Nephron (organoid): ENCODE data around the gene TMPRSS4.

Source experiments
- H3K27ac Mint-ChIP-seq, 3 experiments: 2 replicates each; pipeline ENCODE4 v1.8.0; 2020; ENCODE audit warnings: mixed read lengths in 3 of 3, mild to moderate bottlenecking in 2 of 3, moderate library complexity in 1 of 3
- H3K27me3 Mint-ChIP-seq: 2 replicates; pipeline ENCODE4 v1.8.0; 2021; ENCODE audit warnings: low read depth, mild to moderate bottlenecking, moderate library complexity, mixed read lengths
- H3K36me3 Mint-ChIP-seq: 2 replicates; pipeline ENCODE4 v1.8.0; 2020; ENCODE audit warnings: low read depth, mixed read lengths
- H3K4me1 Mint-ChIP-seq: 2 replicates; pipeline ENCODE4 v1.8.0; 2020; ENCODE audit warnings: mixed read lengths
- H3K4me3 Mint-ChIP-seq, 3 experiments: 2 replicates each; pipeline ENCODE4 v1.8.0; 2020; ENCODE audit warnings: mild to moderate bottlenecking in 3 of 3, mixed read lengths in 3 of 3, moderate library complexity in 2 of 3
- H3K9me3 Mint-ChIP-seq: 2 replicates; pipeline ENCODE4 v1.8.0; 2020; ENCODE audit warnings: mixed read lengths
- TF ChIP-seq, protein P1 (sequence below), 3 experiments: fragments of 200-600 bp; sonication (generic); IDR thresholded peaks; one replicate each; pipeline ENCODE4 v1.5.0; 2021; ENCODE audit warnings: antibody characterized with exemption in 3 of 3; ENCODE audit not compliant: unreplicated experiment in 3 of 3

The TMPRSS4 gene

DNA sequence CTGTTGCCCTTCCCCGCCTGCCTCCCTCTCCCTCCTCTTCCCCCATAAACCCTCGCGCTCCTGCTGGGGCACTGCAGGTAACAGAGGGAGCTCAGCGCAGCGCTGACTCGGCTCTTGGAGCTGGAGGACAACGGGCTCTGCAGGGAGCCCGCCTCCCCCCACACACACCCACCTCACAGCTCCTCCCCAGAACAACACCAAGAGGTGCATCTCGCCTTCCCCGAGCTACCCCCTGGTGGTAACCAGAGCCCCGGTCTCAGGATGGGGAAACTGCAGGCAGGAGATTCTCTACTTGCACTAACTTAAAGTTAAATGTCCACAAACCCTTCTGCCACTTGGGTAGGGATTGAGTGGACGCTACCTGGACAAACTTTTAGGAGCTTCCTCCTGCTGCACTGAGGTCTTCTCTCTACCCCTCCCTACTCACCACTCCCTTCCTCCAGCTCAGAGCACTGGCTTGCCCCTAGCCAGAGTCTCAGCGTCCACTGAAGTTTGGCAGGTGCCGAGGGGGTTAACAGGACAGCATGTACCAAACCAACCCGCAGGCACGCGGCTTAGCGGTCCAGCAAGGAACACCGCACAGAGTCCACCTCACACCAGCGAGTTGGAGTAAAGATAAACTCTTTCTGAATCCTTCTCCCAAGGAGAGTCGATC lies 79.8 kb downstream of the TMPRSS4 start:
- TF ChIP-seq, protein P1, sequence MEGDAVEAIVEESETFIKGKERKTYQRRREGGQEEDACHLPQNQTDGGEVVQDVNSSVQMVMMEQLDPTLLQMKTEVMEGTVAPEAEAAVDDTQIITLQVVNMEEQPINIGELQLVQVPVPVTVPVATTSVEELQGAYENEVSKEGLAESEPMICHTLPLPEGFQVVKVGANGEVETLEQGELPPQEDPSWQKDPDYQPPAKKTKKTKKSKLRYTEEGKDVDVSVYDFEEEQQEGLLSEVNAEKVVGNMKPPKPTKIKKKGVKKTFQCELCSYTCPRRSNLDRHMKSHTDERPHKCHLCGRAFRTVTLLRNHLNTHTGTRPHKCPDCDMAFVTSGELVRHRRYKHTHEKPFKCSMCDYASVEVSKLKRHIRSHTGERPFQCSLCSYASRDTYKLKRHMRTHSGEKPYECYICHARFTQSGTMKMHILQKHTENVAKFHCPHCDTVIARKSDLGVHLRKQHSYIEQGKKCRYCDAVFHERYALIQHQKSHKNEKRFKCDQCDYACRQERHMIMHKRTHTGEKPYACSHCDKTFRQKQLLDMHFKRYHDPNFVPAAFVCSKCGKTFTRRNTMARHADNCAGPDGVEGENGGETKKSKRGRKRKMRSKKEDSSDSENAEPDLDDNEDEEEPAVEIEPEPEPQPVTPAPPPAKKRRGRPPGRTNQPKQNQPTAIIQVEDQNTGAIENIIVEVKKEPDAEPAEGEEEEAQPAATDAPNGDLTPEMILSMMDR (IDR thresholded peaks at IDR 0.05; ENCODE audit: unreplicated experiment in 3 of 3), result no peak
- Mint-ChIP-seq H3K36me3 (no peaks in the 10 kb centered on the region), H3K9me3 (no peaks in the 10 kb centered on the region), H3K4me3 (peak overlapping the region in 2 of 3 experiments; percentile 42 to 53), H3K4me1 (peaks cover 14% of the 10 kb centered on the region), H3K27me3 (peaks cover 97% of the 10 kb centered on the region), H3K27ac (no peak overlapping the region)

DNA sequence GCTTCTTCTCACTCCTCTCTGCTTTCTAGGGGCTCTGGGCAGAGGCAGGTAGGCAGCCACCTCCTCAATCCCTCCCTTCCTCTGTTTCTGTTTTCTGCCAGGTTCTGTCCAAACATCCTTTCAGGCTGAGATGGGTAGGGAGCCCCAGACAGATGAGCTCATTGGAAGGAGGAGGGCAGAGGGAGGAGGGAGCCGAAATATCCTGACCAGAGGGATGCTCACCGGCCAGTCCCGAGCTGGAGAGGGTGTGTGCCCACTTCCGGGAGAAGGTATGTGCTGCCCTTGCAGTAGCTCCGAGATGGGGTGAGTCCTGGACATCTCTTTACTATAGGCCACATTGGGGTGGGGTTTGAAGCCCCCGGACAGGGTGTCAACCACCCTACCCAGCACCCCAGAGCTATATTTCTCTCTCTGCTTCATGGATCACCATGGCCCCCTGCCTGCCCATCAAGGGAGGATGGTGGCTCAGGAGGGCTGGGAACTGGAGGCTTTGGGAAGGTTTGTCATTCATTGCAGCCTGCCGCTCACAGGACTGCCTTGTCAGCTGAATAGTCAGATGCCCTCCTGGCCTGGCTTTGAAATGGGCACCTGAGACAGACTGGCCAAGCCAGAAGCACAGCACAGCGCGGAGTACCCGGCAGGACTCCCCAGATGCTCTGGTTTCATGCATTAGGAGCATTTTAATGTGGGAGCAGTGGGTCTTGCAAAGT lies 80.5 kb downstream of the TMPRSS4 start:
- H3K4me1 Mint-ChIP-seq, result peaks cover 13% of the 10 kb centered on the region
- no peaks in the 10 kb centered on the region for H3K36me3 Mint-ChIP-seq
- H3K27me3 Mint-ChIP-seq, result peaks cover 96% of the 10 kb centered on the region
- H3K4me3 Mint-ChIP-seq, result peak overlapping the region; percentile 18 to 53 (median 42)
- no peak overlapping the region for H3K27ac Mint-ChIP-seq
- TF ChIP-seq, protein P1 (IDR thresholded peaks at IDR 0.05; ENCODE audit: unreplicated experiment in 3 of 3), result no peak
- H3K9me3 Mint-ChIP-seq, result no peaks in the 10 kb centered on the region

DNA sequence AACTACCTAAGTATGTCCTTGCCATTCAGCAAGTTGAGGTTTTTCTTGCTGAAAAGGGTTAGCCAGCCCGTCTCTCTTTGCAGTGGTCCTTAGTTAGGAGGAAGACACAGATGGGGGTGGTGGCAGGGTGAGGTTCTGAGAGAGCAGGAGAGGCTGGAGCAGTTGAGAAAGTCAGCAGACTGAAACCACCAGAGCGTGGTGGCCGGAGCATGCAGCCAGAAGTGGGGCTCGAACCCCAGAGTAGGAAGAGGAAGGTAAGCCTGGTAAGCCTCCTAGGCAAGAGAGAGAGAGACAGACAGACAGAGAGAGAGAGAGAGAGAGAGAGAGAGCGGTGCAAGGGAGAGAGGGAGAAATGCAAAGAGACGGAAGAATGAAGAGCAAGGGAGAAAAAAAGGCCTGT lies 84.9 kb downstream of the TMPRSS4 start:
- TF ChIP-seq, protein P1 (IDR thresholded peaks at IDR 0.05; ENCODE audit: unreplicated experiment in 3 of 3), result no peak
- H3K27me3 Mint-ChIP-seq, result peaks cover 73% of the 10 kb centered on the region
- peaks cover 5% of the 10 kb centered on the region for H3K4me1 Mint-ChIP-seq
- H3K36me3 Mint-ChIP-seq, result peaks cover under 1% of the 10 kb centered on the region
- no peaks in the 10 kb centered on the region for H3K9me3 Mint-ChIP-seq
- no peak overlapping the region for H3K27ac Mint-ChIP-seq
- H3K4me3 Mint-ChIP-seq, result no peak overlapping the region

DNA sequence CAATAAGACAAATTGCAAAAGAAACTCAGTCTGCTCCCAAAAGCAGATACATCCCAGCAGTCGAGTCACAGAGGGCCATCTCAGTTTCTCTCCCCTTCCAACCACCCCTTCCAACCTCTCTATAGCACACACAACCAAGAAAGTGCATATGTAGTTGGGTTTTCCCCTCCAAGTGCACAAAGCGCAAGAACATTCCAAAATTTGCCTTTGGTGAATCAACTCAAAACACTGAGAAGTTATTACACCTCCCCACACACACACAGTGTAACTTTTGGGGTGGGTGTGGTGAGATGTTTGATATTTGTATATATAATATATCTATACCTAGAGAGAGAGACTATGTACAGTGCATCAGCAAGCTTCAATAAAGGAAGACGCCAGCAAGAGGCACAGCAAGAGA lies 86.0 kb downstream of the TMPRSS4 start:
- H3K9me3 Mint-ChIP-seq, result no peaks in the 10 kb centered on the region
- H3K27me3 Mint-ChIP-seq, result peaks cover 63% of the 10 kb centered on the region
- H3K4me1 Mint-ChIP-seq, result no peaks in the 10 kb centered on the region
- H3K27ac Mint-ChIP-seq, result no peak overlapping the region
- H3K4me3 Mint-ChIP-seq, result no peak overlapping the region
- TF ChIP-seq, protein P1 (IDR thresholded peaks at IDR 0.05; ENCODE audit: unreplicated experiment in 3 of 3), result no peak
- H3K36me3 Mint-ChIP-seq, result peaks cover 3% of the 10 kb centered on the region

DNA sequence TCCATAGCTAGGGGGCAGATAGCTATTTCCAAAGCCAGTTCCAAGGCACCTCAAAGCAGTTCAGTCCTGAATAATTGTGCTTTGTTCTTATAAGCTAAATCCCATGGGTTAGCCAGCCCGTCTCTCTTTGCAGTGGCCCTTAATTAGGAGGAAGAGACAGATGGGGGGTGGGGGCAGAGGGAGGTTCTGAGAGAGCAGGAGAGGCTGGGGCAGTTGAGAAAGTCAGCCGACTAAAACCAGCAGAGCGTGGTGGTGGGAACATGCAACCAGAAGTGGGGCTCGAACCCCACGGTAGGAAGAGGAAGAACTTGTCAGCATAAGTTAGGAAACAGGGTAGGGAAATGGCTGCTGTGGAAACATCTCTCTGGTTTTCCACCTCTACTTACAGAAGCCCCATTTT lies 86.6 kb downstream of the TMPRSS4 start:
- TF ChIP-seq, protein P1 (IDR thresholded peaks at IDR 0.05; ENCODE audit: unreplicated experiment in 3 of 3), result no peak

More for the DNA sequence above, 86.6 kb downstream of the TMPRSS4 start:
- H3K9me3 Mint-ChIP-seq, result no peaks in the 10 kb centered on the region
- H3K36me3 Mint-ChIP-seq, result peaks cover 3% of the 10 kb centered on the region
- H3K27me3 Mint-ChIP-seq, result peaks cover 62% of the 10 kb centered on the region
- no peak overlapping the region for H3K4me3 Mint-ChIP-seq
- no peak overlapping the region for H3K27ac Mint-ChIP-seq
- H3K4me1 Mint-ChIP-seq, result no peaks in the 10 kb centered on the region
